SK-N-SH treated with all-trans-retinoic acid at 6 μM for 48 hours (cell line): ENCODE data around the gene LRCH3.

Source experiments
- ATAC-seq: fragments of 200-7000 bp; cut with Tn5 transposase; 3 replicates; pipeline ENCODE4 v1.9.1; 2020; ENCODE audit warnings: mild to moderate bottlenecking, moderate library complexity
- ARNTL ChIP-seq: fragments of 450-650 bp; formaldehyde crosslinking; IDR thresholded peaks from 2 replicates; pipeline ENCODE4 v1.5.0; 2020; ENCODE audit warnings: low read depth, mild to moderate bottlenecking, moderate library complexity, borderline replicate concordance
- BACH2 ChIP-seq: fragments of 250-450 bp; sonication (Bioruptor Pico); IDR thresholded peaks from 2 replicates; pipeline ENCODE4 v1.9.0; 2021; ENCODE audit warnings: mild to moderate bottlenecking, borderline replicate concordance
- CREB5 ChIP-seq: fragments of 250-450 bp; sonication (Bioruptor Pico); IDR thresholded peaks from 2 replicates; pipeline ENCODE4 v1.5.1; 2020; ENCODE audit warnings: low read depth, mild to moderate bottlenecking, moderate library complexity
- CSDC2 ChIP-seq: fragments of 250-450 bp; sonication (Bioruptor Pico); IDR thresholded peaks from 2 replicates; pipeline ENCODE4 v1.5.0; 2020; ENCODE audit warnings: mild to moderate bottlenecking, moderate library complexity
- CSRNP3 ChIP-seq: fragments of 250-450 bp; sonication (Bioruptor Pico); IDR thresholded peaks from 2 replicates; pipeline ENCODE4 v1.5.1; 2021; ENCODE audit warnings: mild to moderate bottlenecking, moderate library complexity
- ESRRG ChIP-seq: fragments of 250-450 bp; sonication (Bioruptor Pico); IDR thresholded peaks from 2 replicates; pipeline ENCODE4 v1.6.1; 2021; ENCODE audit warnings: mild to moderate bottlenecking
- GLIS3 ChIP-seq: fragments of 250-450 bp; sonication (Bioruptor Pico); IDR thresholded peaks from 2 replicates; pipeline ENCODE4 v1.5.0; 2020; ENCODE audit warnings: mild to moderate bottlenecking, moderate library complexity
- ISL1 ChIP-seq: fragments of 250-450 bp; sonication (Bioruptor Pico); IDR thresholded peaks from 2 replicates; pipeline ENCODE4 v2.1.2; 2022; ENCODE audit warnings: mild to moderate bottlenecking, moderate library complexity
- OSR1 ChIP-seq: fragments of 250-450 bp; sonication (Bioruptor Pico); IDR thresholded peaks from 2 replicates; pipeline ENCODE4 v1.8.0; 2022; ENCODE audit warnings: moderate library complexity, mild to moderate bottlenecking, inconsistent platforms
- PATZ1 ChIP-seq: fragments of 250-450 bp; sonication (Bioruptor Pico); IDR thresholded peaks from 2 replicates; pipeline ENCODE4 v1.8.0; 2020; ENCODE audit warnings: mild to moderate bottlenecking, moderate library complexity, borderline replicate concordance
- POU6F1 ChIP-seq: fragments of 250-450 bp; sonication (Bioruptor Pico); IDR thresholded peaks from 2 replicates; pipeline ENCODE4 v1.8.0; 2021; ENCODE audit warnings: low read depth, mild to moderate bottlenecking, moderate library complexity, borderline replicate concordance
- PPARA ChIP-seq: fragments of 250-450 bp; sonication (Bioruptor Pico); IDR thresholded peaks from 2 replicates; pipeline ENCODE4 v1.5.0; 2020; ENCODE audit warnings: mild to moderate bottlenecking, borderline replicate concordance
- RARB ChIP-seq: fragments of 250-450 bp; sonication (Bioruptor Pico); IDR thresholded peaks from 2 replicates; pipeline ENCODE4 v1.8.0; 2021; ENCODE audit warnings: mild to moderate bottlenecking, moderate library complexity
- TCF4 ChIP-seq: fragments of 250-450 bp; sonication (Bioruptor Pico); IDR thresholded peaks from 2 replicates; pipeline ENCODE4 v1.8.0; 2021; ENCODE audit warnings: mild to moderate bottlenecking, moderate library complexity, borderline replicate concordance
- TSHZ2 ChIP-seq: fragments of 250-450 bp; sonication (Bioruptor Pico); IDR thresholded peaks from 2 replicates; pipeline ENCODE4 v1.5.0; 2020; ENCODE audit warnings: mild to moderate bottlenecking, moderate library complexity
- ZC3H10 ChIP-seq: fragments of 250-450 bp; sonication (Bioruptor Pico); IDR thresholded peaks from 2 replicates; pipeline ENCODE4 v1.5.1; 2021; ENCODE audit warnings: mild to moderate bottlenecking, moderate library complexity
- ZFP3 ChIP-seq: fragments of 250-450 bp; sonication (Bioruptor Pico); IDR thresholded peaks from 2 replicates; pipeline ENCODE4 v1.5.0; 2020; ENCODE audit warnings: mild to moderate bottlenecking, moderate library complexity
- ZNF565 ChIP-seq: fragments of 450-650 bp; formaldehyde crosslinking; conservative IDR thresholded peaks from 2 replicates; pipeline ENCODE4 v1.5.0; 2020; ENCODE audit warnings: low read depth, mild to moderate bottlenecking, moderate library complexity
- ZNF70 ChIP-seq: fragments of 450-650 bp; formaldehyde crosslinking; IDR thresholded peaks from 2 replicates; pipeline ENCODE4 v1.5.0; 2020; ENCODE audit warnings: mild to moderate bottlenecking, moderate library complexity

LRCH3 gene

GRCh38 chr3:197784019-197784585 is 7.0 kb upstream of the LRCH3 start:
- no peak for ATAC-seq
- TF ChIP-seq POU6F1 (CRISPR knock-in tag), result no peak
- TF ChIP-seq CSRNP3 (CRISPR knock-in tag), result no peak
- TF ChIP-seq CSDC2 (CRISPR knock-in tag), result no peak
- no peak for TF ChIP-seq BACH2 (CRISPR knock-in tag)
- TF ChIP-seq ZC3H10, result no peak
- TF ChIP-seq GLIS3 (CRISPR knock-in tag), result no peak
- no peak for TF ChIP-seq ESRRG

GRCh38 chr3:197787412-197787811 is 3.6 kb upstream of the LRCH3 start:
- ATAC-seq, result no peak
- TF ChIP-seq ESRRG, result no peak
- TF ChIP-seq ZNF70, result no peak
- no peak for TF ChIP-seq TSHZ2 (CRISPR knock-in tag)
- no peak for TF ChIP-seq BACH2 (CRISPR knock-in tag)
- no peak for TF ChIP-seq OSR1 (CRISPR knock-in tag)
- TF ChIP-seq ISL1 (CRISPR knock-in tag), result no peak
- no peak for TF ChIP-seq PPARA
- TF ChIP-seq POU6F1 (CRISPR knock-in tag), result no peak
- no peak for TF ChIP-seq ZNF565
- TF ChIP-seq RARB, result no peak

GRCh38 chr3:197789309-197789708 is 1.7 kb upstream of the LRCH3 start:
- ATAC-seq, result no peak
- TF ChIP-seq TCF4 (CRISPR knock-in tag) (no peak), ISL1 (CRISPR knock-in tag) (no peak), ARNTL (no peak), TSHZ2 (CRISPR knock-in tag) (no peak), RARB (no peak), PPARA (no peak), CREB5 (CRISPR knock-in tag) (no peak), GLIS3 (CRISPR knock-in tag) (no peak), ZFP3 (no peak), POU6F1 (CRISPR knock-in tag) (no peak), BACH2 (CRISPR knock-in tag) (no peak), PATZ1 (CRISPR knock-in tag) (no peak), ZC3H10 (no peak), CSRNP3 (CRISPR knock-in tag) (no peak)
